Trophoblast cell (in vitro differentiated cells and primary cell): ENCODE results near the gene PLA2G12A.
"Not testable (repeated sequence)": the region's sequence is repeated elsewhere in the genome, so short reads cannot be mapped to it uniquely, and the experiment has no call there.

Source experiments
- DNase-seq, 2 donors: peaks; one replicate each; pipeline ENCODE4 v3.0.0-alpha.2; 2016
- H2AFZ ChIP-seq: 2 replicates; pipeline ENCODE4 v1.6.1; 2013; ENCODE audit warnings: low read length, moderate library complexity, mild to moderate bottlenecking; ENCODE audit not compliant: insufficient read depth, poor library complexity
- H2AK5ac ChIP-seq: 2 replicates; pipeline ENCODE4 v1.6.1; 2013; ENCODE audit warnings: mild to moderate bottlenecking, low read length
- H2BK120ac ChIP-seq: 2 replicates; pipeline ENCODE4 v1.6.1; 2013; ENCODE audit warnings: low read length, mild to moderate bottlenecking, moderate library complexity; ENCODE audit not compliant: insufficient read depth, poor library complexity
- H2BK12ac ChIP-seq: 2 replicates; pipeline ENCODE4 v1.6.1; 2013; ENCODE audit warnings: mild to moderate bottlenecking, low read length, moderate library complexity
- H2BK5ac ChIP-seq: 2 replicates; pipeline ENCODE4 v1.6.1; 2013; ENCODE audit warnings: low read length, low read depth, moderate library complexity, mild to moderate bottlenecking; ENCODE audit not compliant: poor library complexity
- H3K14ac ChIP-seq: 2 replicates; pipeline ENCODE4 v1.6.1; 2013; ENCODE audit warnings: mild to moderate bottlenecking, low read length
- H3K18ac ChIP-seq: 2 replicates; pipeline ENCODE4 v1.6.1; 2013; ENCODE audit warnings: mild to moderate bottlenecking, low read length
- H3K23ac ChIP-seq: 2 replicates; pipeline ENCODE4 v1.6.1; 2013; ENCODE audit warnings: low read length
- H3K27ac ChIP-seq: 2 replicates; pipeline ENCODE4 v1.5.1; 2013; ENCODE audit warnings: low read depth, mild to moderate bottlenecking, inconsistent platforms, low read length, moderate library complexity
- H3K27me3 ChIP-seq: 2 replicates; pipeline ENCODE4 v1.6.1; 2013; ENCODE audit warnings: inconsistent platforms, mild to moderate bottlenecking, low read length, moderate library complexity; ENCODE audit not compliant: insufficient read depth
- H3K36me3 ChIP-seq, 2 experiments: 1 replicate in 1 of 2; 2 replicates in 1 of 2; pipeline ENCODE4 v1.6.1; 2013; ENCODE audit warnings: low read length in 2 of 2, mild to moderate bottlenecking in 2 of 2, moderate library complexity in 1 of 2; ENCODE audit not compliant: insufficient read depth in 2 of 2, control insufficient read depth in 1 of 2
- H3K4ac ChIP-seq: 2 replicates; pipeline ENCODE4 v1.6.1; 2013; ENCODE audit warnings: low read depth, mild to moderate bottlenecking, low read length, moderate library complexity
- H3K4me1 ChIP-seq, 2 experiments: 1 replicate in 1 of 2; 2 replicates in 1 of 2; pipeline ENCODE4 v1.6.1; 2013; ENCODE audit warnings: low read length in 2 of 2, mild to moderate bottlenecking in 2 of 2, moderate library complexity in 1 of 2; ENCODE audit not compliant: insufficient read depth in 2 of 2, control insufficient read depth in 1 of 2
- H3K4me2 ChIP-seq: 2 replicates; pipeline ENCODE4 v1.6.1; 2013; ENCODE audit warnings: inconsistent platforms, mild to moderate bottlenecking, low read length, moderate library complexity
- H3K4me3 ChIP-seq: 2 replicates; pipeline ENCODE4 v1.5.1; 2013; ENCODE audit warnings: mild to moderate bottlenecking, low read depth, low read length, inconsistent platforms
- H3K79me1 ChIP-seq: one replicate; pipeline ENCODE4 v1.6.1; 2013; ENCODE audit warnings: low read length
- H3K79me2 ChIP-seq: 2 replicates; pipeline ENCODE4 v1.6.1; 2013; ENCODE audit warnings: low read length, mild to moderate bottlenecking; ENCODE audit not compliant: control insufficient read depth, insufficient read depth, poor library complexity
- H3K9ac ChIP-seq: 2 replicates; pipeline ENCODE4 v1.6.1; 2013; ENCODE audit warnings: mild to moderate bottlenecking, low read length
- H3K9me3 ChIP-seq: 2 replicates; pipeline ENCODE4 v1.6.1; 2013; ENCODE audit warnings: low read depth, mild to moderate bottlenecking, control low read depth, inconsistent platforms, low read length; ENCODE audit not compliant: insufficient read depth
- H4K12ac ChIP-seq: 2 replicates; pipeline ENCODE4 v1.6.1; 2013; ENCODE audit warnings: low read depth, mild to moderate bottlenecking, low read length, moderate library complexity
- H4K8ac ChIP-seq: 2 replicates; pipeline ENCODE4 v1.6.1; 2013; ENCODE audit warnings: low read depth, mild to moderate bottlenecking, low read length, moderate library complexity
- H4K91ac ChIP-seq: one replicate; pipeline ENCODE4 v1.6.1; 2013; ENCODE audit warnings: low read depth, mild to moderate bottlenecking, low read length, moderate library complexity
- WGBS: extraction: QIAGEN DNeasy Blood & Tissue Kit; methylation state at CpG from one replicate; pipeline ENCODE4 v1.1.7; 2013; ENCODE audit warnings: missing lambda C conversion rate; ENCODE audit not compliant: insufficient read length, insufficient coverage; ENCODE audit errors: extremely low coverage; 5-methylcytosine and 5-hydroxymethylcytosine counted together

Gene PLA2G12A

GRCh38 chr4:109678472-109678871 lies 51.4 kb downstream of the PLA2G12A start:
- H3K79me2 ChIP-seq, H3K14ac ChIP-seq, H3K4ac ChIP-seq, H2BK5ac ChIP-seq, H4K12ac ChIP-seq, H3K18ac ChIP-seq, DNase-seq, H4K8ac ChIP-seq, H3K79me1 ChIP-seq, H4K91ac ChIP-seq, H3K4me3 ChIP-seq, H3K23ac ChIP-seq, H2AK5ac ChIP-seq, H2AFZ ChIP-seq, H3K36me3 ChIP-seq, H3K4me2 ChIP-seq, H3K4me1 ChIP-seq, H2BK12ac ChIP-seq, H3K27me3 ChIP-seq, H3K27ac ChIP-seq, H3K9ac ChIP-seq, H2BK120ac ChIP-seq: not testable (repeated sequence)
- peaks cover 14% of the 10 kb centered on the region for H3K9me3 ChIP-seq
- no CpG with 5 or more reads among the region's 28 CpGs for WGBS

- H3K23ac ChIP-seq, result no peak overlapping the region
- H2AK5ac ChIP-seq, result no peak overlapping the region
- H4K91ac ChIP-seq, result no peak overlapping the region
- no peaks in the 10 kb centered on the region for H3K79me2 ChIP-seq
- no peak overlapping the region for H3K9ac ChIP-seq
- H2AFZ ChIP-seq, result no peak overlapping the region
- no peak overlapping the region for H4K8ac ChIP-seq
- no peak overlapping the region for H2BK5ac ChIP-seq
- H2BK12ac ChIP-seq, result no peak overlapping the region
- no peaks in the 10 kb centered on the region for H3K79me1 ChIP-seq
- no peak overlapping the region for H3K18ac ChIP-seq
- WGBS, result no CpG with 5 or more reads among the region's 1 CpG
- H3K27ac ChIP-seq, result no peak overlapping the region
- H3K4me1 ChIP-seq, result no peaks in the 10 kb centered on the region
- no peak overlapping the region for H3K4me3 ChIP-seq
- peaks cover 2 to 7% of the 10 kb centered on the region in 2 experiments for H3K36me3 ChIP-seq
- no peak overlapping the region for H3K14ac ChIP-seq
- peaks cover 14% of the 10 kb centered on the region for H3K9me3 ChIP-seq
- no peak overlapping the region for H4K12ac ChIP-seq
- peak in 1 of 2 donors; percentile 2 for DNase-seq
- no peaks in the 10 kb centered on the region for H3K27me3 ChIP-seq
- H3K4me2 ChIP-seq, result no peak overlapping the region
- no peak overlapping the region for H3K4ac ChIP-seq
- H2BK120ac ChIP-seq, result no peak overlapping the region
Measured at GRCh38 chr4:109676886-109677285, 53.0 kb downstream of the PLA2G12A start.

GRCh38 chr4:109675843-109676242 lies 54.0 kb downstream of the PLA2G12A start:
- H4K12ac ChIP-seq, result no peak overlapping the region
- no peak overlapping the region for H4K8ac ChIP-seq
- peaks cover 10% of the 10 kb centered on the region for H3K9me3 ChIP-seq
- H4K91ac ChIP-seq, result no peak overlapping the region
- H3K4me2 ChIP-seq, result no peak overlapping the region
- WGBS, result no CpG with 5 or more reads among the region's 1 CpG
- H3K27ac ChIP-seq, result no peak overlapping the region
- H2BK5ac ChIP-seq, result no peak overlapping the region
- H3K79me2 ChIP-seq, result no peaks in the 10 kb centered on the region
- no peak overlapping the region for H2AK5ac ChIP-seq
- no peaks in the 10 kb centered on the region for H3K27me3 ChIP-seq
- H3K18ac ChIP-seq, result no peak overlapping the region
- H2BK120ac ChIP-seq, result no peak overlapping the region
- no peaks in the 10 kb centered on the region for H3K79me1 ChIP-seq
- no peak overlapping the region for H2AFZ ChIP-seq
- no peak overlapping the region for H2BK12ac ChIP-seq
- H3K4me3 ChIP-seq, result no peak overlapping the region
- no peak for DNase-seq
- H3K14ac ChIP-seq, result no peak overlapping the region
- H3K23ac ChIP-seq, result no peak overlapping the region
- no peaks in the 10 kb centered on the region for H3K4me1 ChIP-seq
- no peak overlapping the region for H3K9ac ChIP-seq
- H3K4ac ChIP-seq, result no peak overlapping the region
- peaks cover 0 to 2% of the 10 kb centered on the region in 2 experiments for H3K36me3 ChIP-seq

GRCh38 chr4:109675181-109675580 lies 54.7 kb downstream of the PLA2G12A start:
- no peak overlapping the region for H3K23ac ChIP-seq
- no peak overlapping the region for H4K12ac ChIP-seq
- H2BK12ac ChIP-seq, result no peak overlapping the region
- H3K9ac ChIP-seq, result no peak overlapping the region
- peaks cover 0 to 2% of the 10 kb centered on the region in 2 experiments for H3K36me3 ChIP-seq
- no peak overlapping the region for H2AK5ac ChIP-seq
- H2BK120ac ChIP-seq, result no peak overlapping the region
- no peaks in the 10 kb centered on the region for H3K27me3 ChIP-seq
- no peak overlapping the region for H2AFZ ChIP-seq
- H3K9me3 ChIP-seq, result peaks cover 10% of the 10 kb centered on the region
- no peaks in the 10 kb centered on the region for H3K79me1 ChIP-seq
- no CpG with 5 or more reads among the region's 3 CpGs for WGBS
- H3K18ac ChIP-seq, result no peak overlapping the region
- no peak overlapping the region for H4K91ac ChIP-seq
- no peak overlapping the region for H3K4ac ChIP-seq
- H3K14ac ChIP-seq, result no peak overlapping the region
- H3K4me2 ChIP-seq, result no peak overlapping the region
- no peak overlapping the region for H3K27ac ChIP-seq
- H3K79me2 ChIP-seq, result no peaks in the 10 kb centered on the region
- DNase-seq, result no peak
- no peak overlapping the region for H4K8ac ChIP-seq
- no peaks in the 10 kb centered on the region for H3K4me1 ChIP-seq
- no peak overlapping the region for H2BK5ac ChIP-seq
- H3K4me3 ChIP-seq, result no peak overlapping the region
